GM12892 (cell line): ENCODE data around the gene ODAPH.

Experiments
- POLR2A ChIP-seq: IDR thresholded peaks from 2 replicates; pipeline ENCODE4 v1.6.1; 2011; ENCODE audit warnings: low read depth, low read length, control low read depth
- POLR2AphosphoS5 ChIP-seq: IDR thresholded peaks from 2 replicates; pipeline ENCODE4 v1.6.1; 2011; ENCODE audit warnings: low read depth, low read length, control low read depth

- TF ChIP-seq POLR2AphosphoS5 (no peak), POLR2A (no peak)
Observed at GRCh38 chr4:75549019-75549418, 6.8 kb upstream of the ODAPH start.
